Fibroblast of skin of right biceps (primary cell): ENCODE results near the gene ITPR3.
"Not testable (repeated sequence)": the region's sequence is repeated elsewhere in the genome, so short reads cannot be mapped to it uniquely, and the experiment has no call there.

ENCODE experiments used
- DNase-seq: peaks from one replicate; pipeline ENCODE4 v3.0.0-alpha.2; 2013

ITPR3 gene

GRCh38 chr6:33616113-33616512 is 5.0 kb upstream of the ITPR3 start:
- no peak for DNase-seq

GRCh38 chr6:33616913-33617312 is 4.2 kb upstream of the ITPR3 start:
- DNase-seq, result no peak

GRCh38 chr6:33619166-33619840 is 1.8 kb upstream of the ITPR3 start:
- no peak for DNase-seq

- DNase-seq, result peak; percentile 53
Observed at GRCh38 chr6:33620158-33620855, 815 bp upstream of the ITPR3 start.

GRCh38 chr6:33621711-33622388 is 728 bp downstream of the ITPR3 start:
- no peak for DNase-seq

- DNase-seq, result no peak
Observed at GRCh38 chr6:33622456-33623431, 1.6 kb downstream of the ITPR3 start.

- peak; percentile 21 for DNase-seq
Observed at GRCh38 chr6:33623895-33624381, 2.8 kb downstream of the ITPR3 start.

- DNase-seq, result no peak
Observed at GRCh38 chr6:33624856-33625255, 3.7 kb downstream of the ITPR3 start.

GRCh38 chr6:33627876-33628275 is 6.8 kb downstream of the ITPR3 start:
- no peak for DNase-seq

- DNase-seq, result no peak
Observed at GRCh38 chr6:33628401-33628964, 7.4 kb downstream of the ITPR3 start.

GRCh38 chr6:33630014-33630413 is 8.9 kb downstream of the ITPR3 start:
- DNase-seq, result no peak

- DNase-seq, result not testable (repeated sequence)
Observed at GRCh38 chr6:33631521-33631920, 10.4 kb downstream of the ITPR3 start.

GRCh38 chr6:33631971-33632557 is 10.9 kb downstream of the ITPR3 start:
- no peak for DNase-seq

GRCh38 chr6:33632558-33633039 is 11.5 kb downstream of the ITPR3 start:
- DNase-seq, result peak; percentile 33

- no peak for DNase-seq
Observed at GRCh38 chr6:33633084-33633461, 12.0 kb downstream of the ITPR3 start.

GRCh38 chr6:33633462-33634158 is 12.5 kb downstream of the ITPR3 start:
- DNase-seq, result peak; percentile 33

- no peak for DNase-seq
Observed at GRCh38 chr6:33634161-33634727, 13.1 kb downstream of the ITPR3 start.

- DNase-seq, result no peak
Observed at GRCh38 chr6:33634946-33635345, 13.8 kb downstream of the ITPR3 start.

- no peak for DNase-seq
Observed at GRCh38 chr6:33636655-33637054, 15.5 kb downstream of the ITPR3 start.

GRCh38 chr6:33638556-33638955 is 17.4 kb downstream of the ITPR3 start:
- DNase-seq, result no peak

GRCh38 chr6:33639559-33639958 is 18.4 kb downstream of the ITPR3 start:
- no peak for DNase-seq
